GM18909 (cell line): ENCODE results near the gene GBA2.
A peak's percentile ranks its signal among the peaks of the same experiment; 100 is the strongest.

ENCODE experiments used
- ATAC-seq: cut with Tn5 transposase; IDR thresholded peaks from one replicate; pipeline ENCODE4 v1.9.1; 2021; ENCODE audit warnings: mild to moderate bottlenecking; ENCODE audit not compliant: unreplicated experiment, poor library complexity

Gene GBA2

DNA sequence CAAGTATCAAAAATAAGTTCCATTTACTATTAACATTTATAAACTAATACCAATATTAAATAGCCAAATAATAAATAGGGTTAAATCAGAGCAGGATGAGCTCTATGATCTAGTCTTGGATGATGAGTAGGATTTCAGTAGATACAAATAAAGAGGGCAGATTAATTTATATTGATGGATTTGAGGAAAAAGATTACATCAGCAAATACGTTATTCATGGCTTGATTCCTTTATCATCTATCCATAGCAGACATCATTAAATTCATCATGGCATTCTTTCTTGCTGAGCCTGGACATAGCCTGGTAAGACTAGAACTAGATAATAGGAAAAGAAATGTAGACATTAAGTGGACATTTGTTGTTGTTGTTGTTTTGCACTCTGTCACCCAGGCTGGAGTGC, 18.4 kb upstream of the GBA2 start:
- ATAC-seq, result no peak

DNA sequence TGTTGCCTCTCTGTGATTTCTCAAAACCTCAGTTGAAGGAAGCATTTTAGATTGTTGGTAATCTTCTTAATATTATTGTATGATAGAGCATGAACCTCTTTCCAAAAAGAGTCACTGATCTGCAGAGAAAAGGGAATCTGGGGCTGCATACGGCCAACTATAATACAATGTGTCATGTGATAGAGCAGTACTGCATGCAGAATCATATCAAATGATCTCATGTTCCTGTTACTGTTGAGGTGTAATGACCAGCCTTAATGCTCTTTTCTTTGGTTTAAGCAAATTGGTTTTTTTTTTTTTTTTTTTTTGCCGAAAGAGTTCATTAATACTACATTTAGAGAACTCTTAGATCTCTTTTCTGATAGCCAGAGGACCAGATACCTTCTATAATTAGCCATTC, 18.0 kb upstream of the GBA2 start:
- no peak for ATAC-seq

DNA sequence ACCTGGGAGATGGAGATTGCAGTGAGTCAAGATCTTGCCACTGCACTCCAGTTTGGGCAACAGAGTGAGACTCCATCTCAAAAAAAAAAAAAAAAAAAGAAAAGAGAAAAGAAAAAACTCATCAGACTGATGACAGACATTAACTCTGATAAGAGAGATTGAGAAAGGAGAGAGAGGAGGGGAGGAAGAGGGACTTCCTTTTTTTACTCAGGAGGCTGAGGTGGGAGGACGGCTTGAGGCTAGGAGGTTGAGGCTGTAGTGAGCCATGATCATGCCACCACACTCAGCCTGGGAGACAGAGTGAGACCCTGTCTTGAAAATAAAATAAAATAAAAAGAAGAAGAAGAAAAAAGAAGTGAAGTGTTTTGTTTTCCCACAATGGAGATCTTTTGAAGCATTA, 14.8 kb upstream of the GBA2 start:
- ATAC-seq, result no peak

DNA sequence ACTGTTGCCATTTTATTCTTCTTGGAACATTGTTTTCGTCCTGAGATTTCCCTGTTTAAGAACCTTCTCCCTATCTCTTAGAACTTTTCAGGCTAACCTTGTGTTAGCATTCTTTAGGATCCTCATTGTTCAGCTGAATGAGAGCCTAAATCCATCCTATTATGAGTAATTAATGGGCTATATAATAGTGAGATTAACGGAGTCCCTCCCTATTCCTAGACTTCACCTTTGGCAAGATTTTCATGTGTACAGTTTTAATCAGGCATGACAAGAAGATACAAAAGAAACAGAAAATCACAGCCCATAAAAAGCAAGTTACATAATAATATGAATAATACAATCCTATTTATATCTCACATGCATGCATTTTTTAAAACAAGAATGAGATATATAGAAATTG, 14.2 kb upstream of the GBA2 start:
- ATAC-seq, result no peak

DNA sequence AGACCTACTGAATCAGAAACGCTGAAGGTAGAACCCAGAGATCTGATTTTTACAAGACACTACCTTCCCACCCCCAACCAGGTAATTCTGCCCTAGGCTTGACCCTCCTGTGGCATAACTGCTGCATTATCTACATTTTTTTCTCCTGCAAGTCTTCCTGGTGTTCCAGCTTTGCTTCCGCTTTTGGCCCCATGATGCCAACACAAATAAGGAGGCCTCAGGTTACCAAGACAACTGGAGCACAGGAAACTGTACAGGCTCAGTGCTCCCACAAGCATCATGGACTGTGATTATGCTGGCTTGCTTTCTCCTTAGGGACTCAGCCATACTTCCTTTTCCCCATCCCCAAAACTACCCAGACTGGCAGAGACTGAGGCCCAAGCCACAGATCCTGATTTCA, 11.6 kb upstream of the GBA2 start:
- no peak for ATAC-seq

DNA sequence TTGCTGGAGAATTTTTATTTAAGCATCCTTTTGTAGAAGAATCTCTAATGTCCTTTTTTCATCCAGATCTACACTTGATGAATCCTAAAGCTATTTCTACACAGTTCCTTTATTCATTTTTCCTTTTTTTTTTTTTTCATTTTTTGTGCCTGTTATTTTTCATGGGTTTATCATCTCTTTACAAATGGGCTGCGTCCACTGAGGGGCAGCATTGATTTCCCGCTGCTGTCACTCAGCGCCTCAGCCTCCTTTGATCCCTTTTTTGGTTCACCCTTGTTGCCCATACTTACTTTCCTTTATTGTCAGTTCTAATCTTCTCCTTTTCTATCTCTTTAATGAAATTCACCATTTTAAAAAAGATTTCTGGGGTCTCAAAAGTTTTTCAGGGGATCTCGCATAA, 10.8 kb upstream of the GBA2 start:
- ATAC-seq, result no peak

DNA sequence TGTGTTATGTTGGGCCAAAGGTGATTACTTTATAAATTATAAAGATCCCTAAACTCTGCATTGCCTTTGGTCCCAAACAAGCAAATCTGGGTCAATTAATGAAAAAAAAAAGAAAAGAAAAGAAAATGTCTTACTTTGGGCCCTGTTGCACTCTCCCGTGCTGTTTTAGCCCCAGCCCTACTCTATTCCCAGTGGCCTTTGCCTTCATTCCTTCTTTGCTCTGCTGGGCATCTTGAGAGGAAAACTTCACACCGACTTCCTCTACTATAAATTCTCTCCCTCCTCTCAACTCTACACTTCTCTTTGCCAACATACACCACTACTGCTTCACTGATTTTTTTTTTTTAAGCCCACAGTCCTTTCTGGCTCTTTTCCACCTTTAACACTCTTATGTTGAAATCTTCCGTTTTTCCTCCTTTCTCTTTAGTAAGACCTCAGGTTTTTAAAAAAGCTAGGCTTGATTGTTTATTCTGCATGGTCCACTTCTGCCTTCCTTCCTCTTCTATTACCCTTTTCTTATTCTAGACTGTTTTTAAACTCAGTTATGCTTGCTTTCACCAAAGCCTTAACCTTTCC, 9.5 kb upstream of the GBA2 start:
- no peak for ATAC-seq

DNA sequence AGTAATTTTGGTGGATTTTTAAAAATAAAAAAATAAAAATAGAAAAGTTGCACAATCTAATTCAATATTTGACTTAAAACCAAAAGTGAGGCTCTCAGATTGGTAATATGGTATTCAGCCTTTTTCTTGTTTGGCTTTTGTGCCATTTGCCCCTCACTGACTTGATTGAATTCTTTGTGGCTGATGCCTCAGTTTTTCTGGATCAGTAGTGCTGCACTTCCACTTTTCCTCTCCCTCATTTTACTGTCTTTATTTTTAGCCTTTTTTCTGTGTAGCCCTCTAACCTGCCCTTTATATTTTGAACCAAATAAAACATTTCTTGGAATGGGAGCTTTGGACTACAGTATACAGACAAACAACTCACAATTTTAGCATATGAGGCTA, 8.9 kb upstream of the GBA2 start:
- no peak for ATAC-seq

DNA sequence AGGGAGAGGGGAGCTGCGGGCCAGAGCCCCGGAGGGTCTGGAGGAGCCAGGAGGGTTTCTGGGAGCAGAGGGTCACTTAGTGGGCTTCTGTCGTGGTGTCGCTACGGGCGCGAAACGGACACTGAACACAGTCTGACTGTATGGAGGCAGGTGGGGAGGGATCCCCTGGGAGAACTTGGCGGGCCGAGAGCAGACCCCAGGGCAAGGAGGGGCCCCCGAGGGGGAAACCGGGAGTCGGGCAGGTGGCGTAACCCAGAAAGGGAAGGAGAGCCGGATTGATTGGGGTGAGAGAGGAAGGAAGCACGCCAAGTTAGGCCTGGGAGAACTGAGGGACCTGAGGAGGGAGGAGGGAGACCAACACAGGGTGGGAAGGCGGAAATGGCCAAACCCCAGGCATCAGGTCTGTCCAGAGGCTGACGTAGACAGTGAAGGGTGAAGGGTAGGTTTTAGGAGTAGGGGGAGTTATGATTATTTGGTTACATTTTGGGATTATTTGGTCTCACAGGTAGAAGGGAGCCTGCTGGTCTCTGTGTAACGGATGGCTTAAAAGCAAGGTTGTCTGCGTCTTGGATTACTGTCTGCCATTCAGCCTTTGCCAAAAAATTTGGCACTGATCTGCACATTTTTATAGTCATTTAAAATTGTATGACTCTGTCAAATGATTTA, 8.3 kb upstream of the GBA2 start:
- ATAC-seq, result peak; percentile 46

DNA sequence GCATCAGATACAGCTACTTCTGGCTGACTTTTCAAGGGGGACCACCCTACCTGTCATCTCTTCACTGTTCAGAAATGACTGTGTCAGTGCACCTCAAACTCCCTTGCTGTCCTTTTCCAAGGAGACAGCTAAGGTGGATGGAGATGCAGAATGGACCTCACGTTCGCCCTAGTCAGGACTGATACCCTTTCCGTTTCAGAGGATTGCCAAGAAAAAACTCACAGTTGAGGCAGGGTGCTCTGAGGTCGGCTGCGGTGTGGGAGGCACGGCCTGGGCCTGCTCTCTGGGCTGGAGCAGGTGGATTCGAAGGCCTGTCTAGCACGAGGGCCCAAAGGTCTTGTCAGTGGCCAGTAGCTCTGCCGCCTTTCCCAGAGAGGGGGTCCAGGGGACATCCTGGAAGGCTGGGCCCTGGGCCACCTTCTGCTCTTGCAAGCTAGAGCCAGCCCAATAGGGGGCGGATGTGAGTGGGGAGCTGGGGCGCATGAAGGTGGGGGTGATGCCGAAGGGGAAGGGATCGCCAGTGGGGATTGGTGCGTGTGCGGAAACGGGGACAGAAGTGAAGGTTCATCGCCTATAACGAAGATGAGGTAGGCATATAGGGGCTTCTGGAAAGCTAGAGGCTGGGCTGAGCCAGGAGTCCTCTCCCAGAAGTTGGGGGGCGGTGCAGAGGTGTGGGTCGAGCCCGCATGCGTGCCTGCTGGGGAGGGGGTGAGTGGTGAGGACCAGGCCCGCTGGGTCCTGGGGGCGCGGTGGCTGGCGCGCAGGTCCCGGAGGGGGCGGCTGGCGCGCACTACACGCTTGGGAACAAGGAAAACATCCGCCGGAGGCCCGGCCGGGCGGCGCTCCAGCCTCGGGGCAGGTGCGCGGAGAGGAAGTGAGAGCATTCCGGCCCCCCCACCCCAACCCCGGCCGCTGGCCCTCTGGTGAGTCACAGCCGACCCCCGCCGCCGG, 7.5 kb upstream of the GBA2 start:
- peak; percentile 64 for ATAC-seq

DNA sequence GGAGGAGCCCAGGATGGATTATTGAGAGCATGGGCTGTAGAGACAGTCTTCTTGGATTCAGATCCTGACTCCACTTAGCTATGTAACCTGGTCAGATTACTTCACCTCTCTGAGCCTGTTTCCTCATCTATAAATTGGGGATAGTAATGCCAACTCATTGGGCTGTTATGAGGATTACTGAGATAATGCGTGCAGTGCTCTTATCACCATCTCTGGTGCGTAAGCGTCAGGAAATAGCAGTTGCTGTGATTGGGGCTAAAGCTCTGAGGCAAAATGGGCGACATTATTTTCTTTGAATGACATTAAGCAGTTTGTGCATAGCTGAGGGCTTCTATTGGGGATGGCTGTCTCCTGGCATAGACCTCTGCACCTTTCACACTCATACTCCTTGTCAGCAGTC, 6.0 kb upstream of the GBA2 start:
- ATAC-seq, result no peak

DNA sequence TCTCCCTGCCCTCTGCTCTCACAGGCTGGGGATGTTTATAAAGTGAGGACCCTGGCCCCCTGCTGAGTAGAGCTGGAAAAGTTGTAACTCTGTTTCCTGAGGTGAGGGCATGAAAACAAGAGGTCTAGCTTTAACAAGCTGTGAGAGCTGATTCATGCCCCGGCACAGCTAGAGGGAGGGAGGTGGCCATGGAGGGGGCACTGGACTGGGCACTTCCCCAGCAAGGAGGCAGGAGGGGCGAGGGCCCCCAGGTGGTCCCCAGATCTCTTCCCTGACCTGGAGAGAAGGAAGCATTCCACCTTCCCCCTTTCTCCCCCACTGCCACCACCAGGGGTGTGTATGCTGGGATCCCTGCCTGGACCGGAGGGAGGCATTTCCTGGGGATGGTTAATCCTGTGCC, 5.2 kb upstream of the GBA2 start, which contains the start of gene MSMP:
TSS of gene MSMP (minus strand) at position 13 of the 400 bp plus-strand sequence. CDS start 147 bp downstream, outside the sequence.
- ATAC-seq, result no peak

DNA sequence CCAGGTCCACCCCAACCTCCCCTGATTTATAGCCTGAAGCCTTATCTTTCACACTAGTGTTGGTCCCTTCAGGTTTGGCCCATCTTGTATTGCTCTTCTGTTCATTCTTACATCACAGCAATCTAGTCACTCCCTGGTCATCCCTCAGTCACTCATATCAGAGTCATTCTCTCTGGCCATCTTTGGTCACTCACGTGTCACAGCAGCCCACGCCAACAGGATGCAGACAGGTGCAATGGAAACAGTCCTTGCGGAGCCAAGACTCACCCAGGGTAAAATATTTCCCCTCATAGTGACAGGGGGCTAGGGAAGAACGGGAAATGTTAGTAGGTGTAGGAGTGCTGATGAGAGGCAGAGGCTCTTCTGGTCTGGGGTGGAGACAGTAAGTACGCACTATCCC, 4.4 kb upstream of the GBA2 start:
- ATAC-seq, result no peak

DNA sequence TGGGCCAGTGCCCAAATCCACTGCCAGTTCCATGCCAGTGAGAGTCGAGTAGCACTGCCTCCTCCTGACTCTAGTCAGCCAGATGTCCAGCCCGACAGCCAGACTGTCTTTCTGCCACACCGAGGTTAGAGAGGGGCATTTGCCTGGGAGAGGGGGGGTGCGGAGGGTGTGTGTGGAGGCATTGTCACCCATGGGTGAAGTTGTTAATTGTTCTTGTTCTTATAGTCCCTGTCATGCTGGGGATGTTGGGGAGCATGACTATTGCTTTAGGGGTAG, 1.2 kb upstream of the GBA2 start:
- ATAC-seq, result no peak

DNA sequence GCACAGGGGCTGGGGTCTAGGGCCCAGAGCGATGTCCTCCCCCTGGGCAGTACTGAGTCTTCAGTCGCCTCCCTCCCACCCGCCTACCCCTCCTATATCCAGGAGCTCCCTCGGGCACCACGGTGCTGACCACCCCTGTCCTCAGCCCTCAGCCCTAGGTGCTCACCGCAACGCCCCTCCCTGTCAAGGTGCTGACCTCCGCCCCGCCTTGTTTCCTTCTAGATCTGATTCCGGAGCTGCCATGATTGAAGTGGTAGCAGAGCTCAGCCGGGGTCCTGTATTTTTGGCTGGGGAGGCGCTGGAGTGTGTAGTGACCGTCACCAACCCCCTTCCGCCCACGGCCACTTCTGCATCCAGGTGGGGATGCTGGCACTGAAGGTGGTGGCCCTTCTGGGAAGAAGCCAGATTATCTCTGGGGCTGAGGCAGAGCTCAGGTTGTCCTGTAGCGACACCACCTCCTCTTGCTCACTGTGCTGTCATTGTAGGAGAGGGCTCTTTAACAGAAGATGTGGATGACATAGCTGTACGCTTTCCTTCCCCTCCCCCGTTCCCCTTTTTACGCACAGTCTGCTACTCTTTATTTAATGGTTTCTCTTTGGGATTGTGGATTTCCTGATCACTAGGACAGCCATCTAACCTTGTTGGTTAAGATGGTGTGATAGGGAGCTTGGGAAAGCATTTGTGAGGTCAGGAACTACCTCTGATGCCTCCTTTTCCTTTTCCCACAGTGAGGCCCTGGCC, 657 bp upstream of the GBA2 start:
- peak; percentile 45 for ATAC-seq

DNA sequence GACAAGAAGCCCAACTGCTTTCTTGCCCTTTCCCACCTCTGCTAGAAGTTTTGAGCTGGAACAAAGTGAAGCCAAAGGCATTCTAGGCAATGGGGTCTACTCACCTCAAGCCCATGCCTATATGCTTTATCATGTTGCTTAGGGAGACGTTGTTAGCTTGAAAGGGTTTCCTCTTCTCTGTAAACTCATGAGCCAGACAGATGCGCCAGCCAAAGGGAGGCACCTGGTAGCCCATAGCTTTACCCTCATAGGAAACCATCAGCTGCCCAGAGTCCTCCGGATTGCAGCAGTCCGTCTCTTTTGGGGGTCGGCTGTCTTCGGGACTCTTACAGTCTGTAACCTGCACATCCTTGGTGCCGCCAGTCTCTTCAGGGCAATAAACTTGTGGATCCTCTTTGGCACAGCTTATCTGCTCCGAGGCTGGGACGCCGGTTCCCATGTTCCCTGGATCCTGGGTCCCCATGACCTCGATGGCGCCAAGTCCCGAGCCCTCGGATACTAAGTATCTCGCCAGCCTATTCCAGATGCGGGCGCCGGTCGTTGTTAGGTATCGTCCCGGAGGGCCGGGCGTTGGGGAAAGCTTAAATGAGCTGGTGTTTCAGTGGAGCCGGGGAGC, 678 bp downstream of the GBA2 start:
- ATAC-seq, result no peak

DNA sequence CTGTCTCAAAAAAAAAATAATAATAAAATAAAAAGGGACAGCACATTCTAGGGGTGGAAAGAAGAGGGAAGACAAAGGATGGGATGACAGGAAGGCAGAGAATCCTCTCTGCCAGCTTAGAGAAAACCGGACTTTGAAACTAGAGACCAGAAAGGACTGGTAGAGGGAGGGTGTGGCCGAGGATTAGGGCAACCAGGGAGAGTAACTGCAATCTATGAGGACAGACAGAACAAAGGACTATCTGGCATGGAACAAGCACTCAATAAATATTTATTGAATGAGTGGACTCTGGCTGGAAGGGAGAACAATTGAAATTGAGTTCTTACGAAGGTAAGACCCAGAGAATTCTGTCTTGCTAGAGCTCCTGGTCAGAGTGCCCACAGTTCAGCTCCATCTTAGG, 2.4 kb downstream of the GBA2 start:
- no peak for ATAC-seq

DNA sequence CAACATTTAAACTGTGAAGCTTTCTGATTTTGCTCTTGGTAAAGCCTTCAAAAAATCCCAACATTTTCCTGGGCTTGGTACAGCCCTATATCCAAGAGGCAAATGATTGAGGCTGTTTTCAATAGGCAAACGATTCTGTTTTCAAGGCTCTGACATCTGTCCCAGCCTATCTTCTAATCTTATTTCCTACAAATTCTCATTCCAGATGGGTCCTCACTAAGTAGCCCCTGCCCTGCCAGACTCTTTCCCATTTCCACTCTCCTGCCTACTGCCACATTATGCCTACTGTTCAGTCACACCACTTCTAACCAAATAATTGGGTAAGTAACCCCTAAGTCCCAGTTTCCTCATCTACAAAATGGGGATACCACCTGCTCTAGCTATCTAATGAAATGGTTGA, 3.5 kb downstream of the GBA2 start:
- no peak for ATAC-seq

DNA sequence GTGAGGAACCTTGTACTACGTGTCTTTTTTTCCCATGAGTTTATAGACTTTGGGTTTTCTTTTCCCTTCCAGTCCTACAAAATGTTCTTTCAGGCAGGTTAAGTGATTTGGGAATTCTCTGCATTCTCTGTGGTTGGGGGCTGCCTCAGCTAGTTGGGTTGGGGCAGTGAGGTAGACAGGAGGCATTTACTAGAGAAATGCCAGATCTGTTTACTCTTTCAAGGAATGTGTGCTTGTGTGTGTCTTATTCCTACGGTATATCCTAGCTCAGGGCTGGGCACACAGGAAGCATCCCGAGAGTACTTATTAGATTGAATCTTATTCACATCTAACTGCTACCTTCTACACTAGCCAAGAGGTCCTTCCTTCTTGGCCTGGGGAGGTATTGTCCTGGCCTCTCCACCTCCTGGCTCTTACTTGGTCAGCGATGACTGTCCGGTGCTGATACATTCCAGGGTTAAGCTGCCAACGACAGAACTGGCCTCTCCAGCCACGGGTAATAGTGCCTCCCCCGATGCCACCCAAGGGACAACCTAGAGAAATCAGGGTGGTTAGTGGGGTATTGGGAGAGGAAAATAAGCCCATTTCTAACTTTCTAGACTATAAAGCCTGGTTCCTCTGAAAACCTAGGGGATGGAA, 5.0 kb downstream of the GBA2 start:
- no peak for ATAC-seq

DNA sequence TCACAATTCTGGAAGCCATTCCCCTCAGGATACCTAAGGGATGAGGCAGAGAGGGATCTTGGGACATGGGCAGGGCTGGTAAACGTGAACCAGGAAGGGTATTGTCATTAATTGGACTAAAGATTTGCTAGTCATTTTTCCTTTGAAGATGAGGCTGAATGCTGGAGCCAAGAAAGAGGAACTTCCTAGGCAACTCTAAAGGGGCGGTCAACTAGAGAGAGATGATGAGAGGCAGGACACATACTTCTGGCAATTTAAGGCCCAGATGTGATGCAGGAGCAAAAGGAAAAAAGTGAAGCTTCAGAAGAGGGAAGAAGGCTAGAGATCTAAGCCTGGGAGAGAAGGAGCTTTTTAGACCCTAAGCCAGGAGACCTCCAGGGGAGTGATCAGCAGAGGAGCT, 5.6 kb downstream of the GBA2 start:
- no peak for ATAC-seq
